NT2/D1 (cell line): ENCODE data around the gene ZNF12.

Experiments
- DNase-seq: peaks from one replicate; pipeline ENCODE4 v3.0.0-alpha.2; 2011; ENCODE audit warnings: low read depth, low spot score
- H3K27me3 ChIP-seq: 2 replicates; pipeline ENCODE4 v1.6.0; 2011; ENCODE audit warnings: mild to moderate bottlenecking; ENCODE audit not compliant: insufficient read length, insufficient read depth
- H3K36me3 ChIP-seq: 2 replicates; pipeline ENCODE4 v1.6.1; 2011; ENCODE audit warnings: mild to moderate bottlenecking, low read length, mixed read lengths; ENCODE audit not compliant: insufficient read depth, insufficient read length
- H3K4me1 ChIP-seq: 2 replicates; pipeline ENCODE4 v1.5.1; 2011; ENCODE audit not compliant: insufficient read depth, insufficient read length
- H3K4me3 ChIP-seq: 2 replicates; pipeline ENCODE4 v1.5.1; 2011; ENCODE audit warnings: low read depth; ENCODE audit not compliant: insufficient read length
- H3K9ac ChIP-seq: 2 replicates; pipeline ENCODE4 v1.6.0; 2011; ENCODE audit warnings: low read depth; ENCODE audit not compliant: insufficient read length
- H3K9me3 ChIP-seq: 2 replicates; pipeline ENCODE4 v1.5.1; 2011; ENCODE audit warnings: mild to moderate bottlenecking, low read length; ENCODE audit not compliant: insufficient read depth
- SUZ12 ChIP-seq: IDR thresholded peaks from 2 replicates; pipeline ENCODE4 v1.6.1; 2011; ENCODE audit not compliant: insufficient read length, insufficient read depth; ENCODE audit errors: extremely low read depth
- YY1 ChIP-seq: IDR thresholded peaks from 2 replicates; pipeline ENCODE4 v1.6.1; 2011; ENCODE audit not compliant: insufficient read length, insufficient read depth
- ZNF274 ChIP-seq: IDR thresholded peaks from 2 replicates; pipeline ENCODE4 v1.6.1; 2011; ENCODE audit warnings: mild to moderate bottlenecking, low read depth, low read length

ZNF12 gene

GRCh38 chr7:6650086-6650485 is 56.7 kb downstream of the ZNF12 start:
- Histone ChIP-seq H3K36me3 (peaks cover 82% of the 10 kb centered on the region), H3K27me3 (no peaks in the 10 kb centered on the region), H3K9ac (no peak overlapping the region), H3K4me3 (no peak overlapping the region), H3K4me1 (no peaks in the 10 kb centered on the region), H3K9me3 (peaks cover 14% of the 10 kb centered on the region; the same call in 1 of the 2 replicates)
- DNase-seq, result no peak
- no peak for TF ChIP-seq YY1
- no peak for TF ChIP-seq SUZ12
- no peak for TF ChIP-seq ZNF274

DNA sequence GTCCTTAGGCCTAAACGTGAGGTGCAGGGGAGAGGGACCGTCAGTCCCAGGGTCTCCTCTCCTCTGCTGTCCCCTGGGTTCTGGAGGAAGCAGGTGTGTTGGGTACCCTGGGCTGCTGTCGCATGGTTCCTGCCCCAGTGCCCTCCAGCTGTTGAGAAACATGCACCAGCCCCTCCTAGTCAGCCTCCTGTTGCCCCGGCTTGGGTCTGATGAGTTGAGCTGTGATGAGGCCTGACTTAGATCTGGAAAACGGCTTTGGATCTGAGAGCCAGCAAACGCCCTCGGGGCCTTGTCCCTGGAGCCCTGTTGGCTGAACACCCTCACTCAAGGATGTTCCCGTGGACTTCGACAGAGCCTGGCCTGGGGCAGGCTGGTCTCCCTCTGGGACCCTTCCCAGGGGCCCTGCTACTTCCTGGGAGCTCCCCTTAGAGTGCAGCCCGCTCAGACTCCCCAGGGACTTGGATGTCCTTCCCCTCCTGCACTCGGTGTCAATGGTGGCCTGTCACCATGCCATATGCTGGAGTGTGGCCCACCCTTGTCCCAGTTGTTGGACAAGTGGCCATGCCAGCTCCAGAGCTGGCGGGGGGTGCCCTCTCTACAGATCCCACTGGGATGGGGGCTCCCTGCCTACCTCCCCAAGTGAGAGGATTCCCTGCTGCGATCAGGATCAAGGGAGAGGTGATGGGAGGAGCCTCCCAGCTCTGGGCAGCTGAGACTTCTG is 57.3 kb downstream of the ZNF12 start:
- TF ChIP-seq SUZ12, result no peak
- TF ChIP-seq ZNF274, result no peak
- TF ChIP-seq YY1, result no peak
- Histone ChIP-seq H3K36me3 (peaks cover 83% of the 10 kb centered on the region), H3K9ac (peak overlapping the region; percentile 21), H3K4me3 (no peak overlapping the region), H3K4me1 (no peaks in the 10 kb centered on the region), H3K27me3 (no peaks in the 10 kb centered on the region), H3K9me3 (peaks cover 14% of the 10 kb centered on the region; the same call in 1 of the 2 replicates)
- no peak for DNase-seq

DNA sequence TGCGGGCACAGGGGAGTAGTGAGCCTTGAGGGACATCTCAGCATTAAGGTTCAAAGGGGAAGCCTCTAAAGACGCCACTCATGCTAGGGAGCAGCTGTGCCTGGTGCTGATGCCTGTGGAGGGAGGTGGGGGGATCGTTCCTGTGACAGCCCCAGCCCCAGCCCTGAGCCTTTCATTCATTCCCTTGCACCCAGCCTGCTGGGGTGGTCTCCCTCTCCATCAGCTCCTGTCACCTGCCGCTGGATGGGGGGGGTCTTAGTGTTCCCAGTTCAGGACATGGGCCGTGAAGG is 58.0 kb downstream of the ZNF12 start:
- no peak for DNase-seq
- no peaks in the 10 kb centered on the region for H3K4me1 ChIP-seq
- no peak for TF ChIP-seq YY1
- TF ChIP-seq SUZ12, result no peak
- no peak for TF ChIP-seq ZNF274
- H3K9me3 ChIP-seq, result peaks cover 14% of the 10 kb centered on the region; the same call in 1 of the 2 replicates
- no peak overlapping the region for H3K9ac ChIP-seq
- peaks cover 83% of the 10 kb centered on the region for H3K36me3 ChIP-seq
- no peaks in the 10 kb centered on the region for H3K27me3 ChIP-seq
- H3K4me3 ChIP-seq, result no peak overlapping the region

DNA sequence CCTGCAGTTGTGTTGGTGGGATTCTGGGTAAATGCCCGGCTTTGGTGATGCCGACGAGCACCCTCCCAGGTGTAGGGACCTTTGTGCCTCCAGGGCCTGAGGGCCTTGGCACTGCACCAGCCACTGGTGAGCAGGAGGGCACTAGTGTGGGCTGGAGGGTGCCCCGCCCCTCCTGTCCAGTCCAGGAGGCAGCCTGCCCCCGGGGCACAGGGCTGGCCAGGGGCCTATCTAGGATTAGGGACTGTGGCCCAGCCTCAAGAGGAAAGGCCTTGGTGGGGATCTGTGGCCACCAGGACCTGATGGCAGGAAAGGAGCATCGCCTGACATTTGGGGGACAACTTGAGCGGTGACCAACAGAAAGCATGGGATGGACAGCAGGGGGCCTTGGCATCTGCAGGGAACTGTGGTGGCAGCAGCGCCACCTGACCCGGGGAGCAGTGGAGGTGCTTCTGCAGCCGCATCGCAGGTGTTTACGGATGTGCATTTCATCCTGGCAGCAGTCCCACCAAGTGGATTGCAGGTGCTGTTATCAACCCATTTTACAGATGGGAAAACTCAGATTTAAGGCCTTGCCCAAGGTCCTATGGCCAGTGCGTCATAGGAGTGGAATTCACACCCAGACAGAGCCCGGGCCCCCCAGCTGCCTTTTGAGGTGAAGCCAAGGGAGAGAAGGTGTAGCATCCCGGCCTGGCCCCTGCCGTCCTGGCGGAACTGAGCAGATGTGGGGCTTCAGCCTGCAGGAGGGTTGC is 58.5 kb downstream of the ZNF12 start:
- Histone ChIP-seq H3K9me3 (peaks cover 14% of the 10 kb centered on the region; the same call in 1 of the 2 replicates), H3K9ac (no peak overlapping the region), H3K4me1 (no peaks in the 10 kb centered on the region), H3K4me3 (no peak overlapping the region), H3K36me3 (peaks cover 85% of the 10 kb centered on the region), H3K27me3 (no peaks in the 10 kb centered on the region)
- TF ChIP-seq ZNF274 (no peak), SUZ12 (no peak), YY1 (no peak)
- DNase-seq, result no peak

GRCh38 chr7:6647541-6647940 is 59.2 kb downstream of the ZNF12 start:
- H3K4me3 ChIP-seq, result no peak overlapping the region
- H3K36me3 ChIP-seq, result peaks cover 84% of the 10 kb centered on the region
- no peak for TF ChIP-seq ZNF274
- no peak for TF ChIP-seq YY1
- no peak overlapping the region for H3K9ac ChIP-seq
- no peaks in the 10 kb centered on the region for H3K4me1 ChIP-seq
- H3K9me3 ChIP-seq, result peaks cover 8% of the 10 kb centered on the region; the same call in 1 of the 2 replicates
- H3K27me3 ChIP-seq, result no peaks in the 10 kb centered on the region
- no peak for DNase-seq

DNA sequence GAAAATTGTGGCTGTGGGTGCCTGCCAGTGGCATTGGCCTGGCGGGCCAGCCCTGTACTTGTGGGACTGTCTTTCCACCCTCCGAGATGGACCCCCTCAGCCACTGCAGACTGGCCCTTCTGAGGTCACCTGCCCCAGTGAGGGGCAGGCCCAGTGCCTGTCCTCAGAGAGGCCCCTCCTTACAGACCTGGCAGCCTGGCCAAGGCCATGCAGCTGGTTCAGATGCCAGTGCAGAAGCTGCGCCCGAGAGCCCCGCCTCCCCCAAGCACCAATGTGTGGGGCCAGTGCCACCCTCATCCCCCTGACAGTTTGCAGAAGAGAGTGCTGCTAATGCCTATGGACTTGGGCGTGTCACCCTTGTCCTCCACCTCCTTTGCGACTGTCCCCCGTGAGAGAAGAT is 59.7 kb downstream of the ZNF12 start:
- Histone ChIP-seq H3K9ac (no peak overlapping the region), H3K4me1 (no peaks in the 10 kb centered on the region), H3K4me3 (no peak overlapping the region), H3K27me3 (no peaks in the 10 kb centered on the region), H3K9me3 (peaks cover 4% of the 10 kb centered on the region; the same call in 1 of the 2 replicates), H3K36me3 (peaks cover 84% of the 10 kb centered on the region)
- DNase-seq, result no peak
- no peak for TF ChIP-seq YY1
- TF ChIP-seq SUZ12, result no peak
- no peak for TF ChIP-seq ZNF274

DNA sequence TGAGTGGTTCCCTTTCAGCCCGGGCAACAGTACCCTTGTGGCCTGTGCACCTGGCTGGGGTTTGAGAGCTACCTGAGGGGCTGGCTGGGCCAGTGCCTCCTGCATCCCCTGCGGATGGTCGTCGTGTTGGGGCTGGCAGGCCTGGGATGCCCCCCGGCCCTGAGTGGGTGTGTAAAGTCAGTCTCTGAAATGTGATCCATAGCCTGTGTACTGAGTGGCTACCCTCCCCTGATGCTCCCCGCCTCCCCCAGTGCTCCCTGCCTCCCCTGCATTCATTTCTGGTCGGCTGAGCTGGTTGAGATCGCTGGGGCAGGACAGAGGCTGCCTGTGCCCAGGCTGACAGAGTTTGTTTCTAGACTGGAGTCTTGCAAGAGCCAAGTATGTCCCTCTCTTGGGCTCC is 60.3 kb downstream of the ZNF12 start:
- Histone ChIP-seq H3K9me3 (no peaks in the 10 kb centered on the region), H3K4me1 (no peaks in the 10 kb centered on the region), H3K9ac (no peak overlapping the region), H3K27me3 (no peaks in the 10 kb centered on the region), H3K4me3 (no peak overlapping the region), H3K36me3 (peaks cover 85% of the 10 kb centered on the region)
- no peak for DNase-seq
- TF ChIP-seq ZNF274 (no peak), SUZ12 (no peak), YY1 (no peak)
